Renal cortex interstitium (tissue), 11 donors: Measurements from ENCODE around the gene CCDC134. TPM values are rescaled to one million over a fixed set of nuclear protein-coding genes. Genes with fewer than 3 reads are reported as not detected.
"Not testable (repeated sequence)": the region's sequence is repeated elsewhere in the genome, so short reads cannot be mapped to it uniquely, and the experiment has no call there.

Experiments
- DNase-seq, 11 donors: peaks; one replicate each; pipeline ENCODE4 v3.0.0-alpha.2; 2013; ENCODE audit warnings: low read depth in 9 of 11, low spot score in 4 of 11; ENCODE audit errors: extremely low read depth in 1 of 11
- polyA plus RNA-seq, 3 donors: library from polyadenylated mRNA; unstranded; fragments of 120-200 nt; gene quantifications; one replicate each; pipeline ENCODE4 v1.2.1, GENCODE V29; 2013; ENCODE audit not compliant: insufficient read length in 3 of 3

CCDC134 gene
- polyA plus RNA-seq, 3 donors, result 7.0 to 11.2 (median 9.1) TPM

DNA sequence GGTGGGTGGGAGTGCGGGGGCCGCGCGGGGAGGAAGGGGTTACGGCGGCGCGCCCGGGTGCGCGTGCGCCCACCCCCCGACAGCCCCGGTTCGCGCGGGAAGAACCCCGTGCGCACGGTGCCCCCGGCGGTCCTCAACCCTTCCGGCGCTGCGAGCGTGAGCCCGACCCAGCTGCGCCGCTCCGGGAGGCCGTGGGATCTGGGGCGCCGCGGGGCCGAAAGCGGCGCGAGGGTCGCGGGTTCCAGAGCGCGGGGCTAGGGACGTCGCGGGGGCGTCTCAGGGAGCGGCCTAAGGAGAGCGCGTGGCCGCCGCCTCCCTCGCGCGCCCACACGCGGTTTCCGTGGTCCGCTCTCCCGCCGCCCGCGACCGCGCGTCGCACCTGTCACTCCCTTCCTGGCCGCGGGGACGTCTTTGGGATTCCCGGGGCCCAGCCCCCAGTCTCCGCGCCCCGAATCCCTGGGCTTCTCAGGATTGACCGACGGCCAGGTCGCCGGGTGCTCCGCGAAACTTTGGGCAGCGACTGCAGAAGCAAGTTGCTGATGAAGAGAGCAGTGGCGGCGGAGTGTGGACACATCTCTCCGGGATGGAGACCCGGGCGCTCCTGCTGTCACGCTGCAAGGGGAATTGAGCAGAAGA lies 33.0 kb downstream of the CCDC134 start:
- DNase-seq, result peak in 1 of 11 donors; percentile 23

DNA sequence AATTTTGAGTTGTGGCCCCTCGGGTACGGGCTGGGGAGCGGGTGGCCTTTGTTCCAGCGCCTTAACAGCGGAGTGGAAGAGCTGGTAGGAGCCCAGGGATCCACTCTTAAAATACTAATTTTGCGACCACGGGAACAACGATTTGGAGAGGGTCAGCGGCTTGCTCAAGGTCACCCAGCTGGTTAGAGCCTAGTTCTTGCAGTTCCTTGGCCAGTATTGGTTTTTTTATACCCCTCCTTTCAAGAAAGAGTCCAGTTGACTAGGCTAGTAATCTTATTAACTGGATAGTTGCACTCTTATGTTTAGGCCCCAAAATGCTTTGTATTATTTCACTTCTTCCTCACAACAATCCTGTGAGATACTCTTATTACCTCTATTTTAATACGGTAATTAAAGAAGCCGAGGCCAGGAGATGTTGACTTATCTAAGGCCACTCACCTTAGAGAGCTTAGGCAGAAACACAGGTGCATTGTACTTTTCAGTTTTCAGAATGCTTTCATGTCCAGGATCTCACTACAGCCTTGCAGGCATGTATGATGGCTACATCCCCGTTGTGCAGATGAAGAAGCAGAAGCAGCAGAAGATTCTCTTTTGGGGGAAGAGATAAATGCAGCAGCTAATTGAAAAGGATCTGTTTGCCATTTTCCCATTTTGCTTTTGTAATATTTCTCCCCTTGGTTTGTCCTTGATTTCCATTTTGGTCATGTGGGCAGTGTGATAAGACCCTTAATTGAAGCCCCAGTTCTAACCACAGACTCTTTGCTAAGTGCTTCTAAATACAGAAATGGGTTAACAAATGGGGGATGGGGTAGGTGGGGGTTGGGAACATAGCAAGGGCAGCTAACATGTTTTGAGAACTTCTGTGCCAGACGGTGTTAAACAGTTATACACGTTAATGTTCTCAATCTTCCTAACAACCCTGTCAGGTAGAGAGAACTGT lies 33.8 kb downstream of the CCDC134 start:
- no peak for DNase-seq

DNA sequence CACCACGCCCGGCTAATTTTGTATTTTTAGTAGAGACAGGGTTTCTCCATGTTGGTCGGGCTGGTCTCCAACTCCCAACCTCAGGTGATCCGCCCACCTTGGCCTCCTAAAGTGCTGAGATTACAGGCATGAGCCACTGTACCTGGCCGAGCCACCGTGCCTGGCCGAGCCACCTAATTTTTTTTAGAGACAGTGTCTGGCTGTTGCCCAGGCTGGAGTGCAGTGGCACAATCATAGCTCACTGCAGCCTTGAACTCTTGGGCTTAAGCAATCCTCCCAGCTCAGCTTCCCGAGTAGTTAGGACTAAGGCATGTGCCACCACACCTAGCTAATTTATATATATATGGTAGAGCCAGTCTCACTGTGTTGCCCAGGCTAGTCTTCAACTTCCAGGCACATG lies 35.0 kb downstream of the CCDC134 start:
- DNase-seq, result not testable (repeated sequence)

DNA sequence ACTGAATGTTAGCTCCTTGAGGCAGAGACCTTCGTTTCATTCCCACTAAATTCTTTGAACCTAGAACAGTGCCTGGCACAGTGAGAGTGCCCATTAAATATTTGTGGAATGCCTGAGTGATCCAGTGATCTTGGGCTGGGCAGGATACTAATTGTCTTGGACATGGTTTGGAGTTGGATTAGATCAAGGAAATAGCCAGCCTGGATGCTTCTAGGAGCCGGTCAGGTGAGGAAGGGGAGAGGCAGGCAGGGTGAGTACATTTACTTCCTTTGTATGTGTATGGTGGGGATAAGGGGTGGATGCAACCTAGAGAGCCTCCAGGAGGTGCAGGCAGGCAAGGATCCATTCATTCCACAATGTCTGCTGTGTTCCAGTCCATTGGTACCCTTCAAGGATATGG lies 36.1 kb downstream of the CCDC134 start:
- DNase-seq, result no peak

DNA sequence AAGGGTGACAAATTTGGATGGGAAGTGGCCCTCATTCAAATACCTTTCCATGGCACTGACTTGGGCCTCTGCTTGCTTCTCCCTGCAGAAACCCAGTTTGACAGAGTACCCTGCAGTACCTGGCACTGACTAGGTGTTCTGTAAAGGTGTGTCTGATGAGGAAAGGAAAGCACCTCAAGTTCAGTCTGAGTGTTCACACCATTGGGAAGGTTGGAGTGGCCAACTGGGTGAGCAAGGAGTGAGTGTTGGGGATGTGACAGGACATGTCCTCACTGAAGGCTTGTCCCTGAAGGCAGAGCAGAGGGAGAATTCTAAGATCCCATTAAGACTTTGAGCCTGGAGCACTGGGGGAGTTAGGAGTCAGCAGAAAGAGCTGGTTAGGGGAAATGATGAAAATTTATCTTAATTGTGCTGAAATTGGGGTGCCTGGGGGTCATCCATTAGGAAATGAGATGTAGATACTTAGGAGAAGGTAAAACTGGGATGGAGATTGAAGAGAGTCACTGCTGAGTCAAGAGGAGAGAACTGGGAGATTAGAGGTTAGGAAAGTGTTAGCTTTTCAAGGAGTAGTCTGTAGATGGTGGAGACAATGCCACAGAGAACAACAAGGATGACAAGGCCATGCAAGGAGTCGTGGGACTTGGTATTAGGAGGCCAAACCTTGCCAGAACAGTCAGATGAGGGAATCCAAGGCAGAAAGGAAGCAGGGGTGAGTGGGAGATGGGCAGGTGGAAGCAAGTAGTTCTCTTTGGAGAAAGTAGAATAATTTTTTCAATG lies 38.6 kb downstream of the CCDC134 start:
- DNase-seq, result no peak

DNA sequence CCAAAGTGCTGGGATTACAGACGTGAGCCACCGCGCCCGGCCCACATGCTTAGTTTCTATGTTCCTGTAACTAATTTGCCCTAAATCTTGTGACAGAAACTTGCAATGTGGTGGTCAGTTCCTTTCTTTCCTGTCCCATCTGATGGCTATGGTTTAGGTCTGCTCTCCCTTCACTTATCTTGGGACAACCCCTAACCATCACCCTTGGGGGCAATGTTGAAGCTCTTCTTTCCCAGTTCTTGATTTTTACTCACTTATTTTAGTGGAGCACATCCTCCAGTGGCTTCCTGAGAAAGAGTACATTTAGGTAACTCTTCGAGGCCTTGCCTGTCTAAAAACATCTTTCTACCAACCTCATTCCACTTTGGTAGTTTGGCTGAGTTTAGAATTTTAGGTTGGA lies 39.7 kb downstream of the CCDC134 start:
- DNase-seq, result no peak

DNA sequence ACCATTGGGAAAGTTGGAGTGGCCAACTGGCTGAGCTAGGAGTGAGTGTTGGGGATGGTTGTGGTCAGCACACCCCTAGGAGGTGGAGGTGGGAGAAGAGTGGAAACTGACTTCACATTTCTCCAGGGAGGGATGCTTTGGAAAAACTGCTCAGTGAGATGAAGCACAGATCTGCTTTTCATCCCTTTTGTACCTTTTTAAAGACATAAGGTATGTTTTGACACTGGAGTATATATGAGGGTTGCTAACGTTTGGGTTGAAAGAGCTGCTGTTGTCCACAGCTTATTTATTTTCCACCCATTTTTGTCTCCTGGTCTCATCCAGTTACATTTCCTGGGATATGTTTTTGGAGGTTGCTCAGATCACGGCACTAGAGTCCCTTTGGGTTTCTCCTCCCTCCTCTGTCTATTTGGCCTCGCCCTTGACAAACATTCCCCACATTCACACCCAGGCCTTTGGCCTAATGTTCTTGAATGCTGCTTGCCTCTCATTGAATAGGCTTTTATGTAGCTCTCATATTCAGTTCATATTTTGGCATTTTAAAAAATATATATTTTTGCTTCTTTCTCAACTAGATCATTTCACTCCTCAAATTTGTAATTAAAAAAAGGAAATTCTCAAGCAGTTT lies 40.7 kb downstream of the CCDC134 start:
- DNase-seq, result no peak

DNA sequence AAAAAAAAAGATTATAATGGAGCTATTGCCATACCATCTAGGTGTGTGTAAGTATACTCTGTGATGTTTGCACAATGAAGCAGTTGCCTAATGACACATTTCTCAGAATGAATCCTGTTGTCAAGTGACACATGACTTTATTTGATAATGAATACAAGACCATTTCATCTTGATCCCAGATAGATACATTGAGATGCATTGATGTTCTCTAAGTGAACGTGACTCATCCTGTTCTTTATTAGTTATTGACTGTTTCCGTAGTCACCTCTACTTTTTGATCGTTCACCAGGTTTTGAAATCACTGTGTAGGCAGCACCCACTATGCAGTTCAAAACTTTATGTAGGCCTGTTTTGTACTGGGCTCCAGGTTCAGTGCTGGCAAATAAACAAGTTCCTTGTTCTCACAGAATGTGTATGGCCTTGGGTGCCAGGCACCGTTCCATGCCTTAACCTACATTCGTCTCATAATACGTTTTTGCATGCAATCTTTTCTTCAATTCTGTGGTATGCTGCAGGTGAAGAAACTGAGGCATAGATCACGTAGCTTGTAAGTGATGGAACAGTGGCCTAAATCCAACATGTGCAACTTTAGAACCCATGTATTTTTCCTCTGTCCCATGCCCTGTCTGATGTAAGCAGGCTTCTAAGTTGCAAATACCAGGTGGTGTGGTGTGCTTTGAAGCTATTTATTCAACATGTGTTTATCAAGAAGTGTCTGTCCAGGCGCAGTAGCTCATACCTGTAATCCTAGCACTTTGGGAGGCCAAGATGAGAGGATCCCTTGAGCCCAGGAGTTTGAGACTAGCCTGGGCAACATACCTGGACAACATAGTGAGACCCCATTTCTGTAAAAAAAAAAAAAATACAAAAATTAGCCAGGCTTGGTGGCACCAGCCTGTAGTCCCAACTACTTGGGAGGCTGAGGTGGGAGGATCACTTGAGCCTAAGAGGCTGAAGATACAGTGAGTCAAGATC lies 42.8 kb downstream of the CCDC134 start:
- no peak for DNase-seq

DNA sequence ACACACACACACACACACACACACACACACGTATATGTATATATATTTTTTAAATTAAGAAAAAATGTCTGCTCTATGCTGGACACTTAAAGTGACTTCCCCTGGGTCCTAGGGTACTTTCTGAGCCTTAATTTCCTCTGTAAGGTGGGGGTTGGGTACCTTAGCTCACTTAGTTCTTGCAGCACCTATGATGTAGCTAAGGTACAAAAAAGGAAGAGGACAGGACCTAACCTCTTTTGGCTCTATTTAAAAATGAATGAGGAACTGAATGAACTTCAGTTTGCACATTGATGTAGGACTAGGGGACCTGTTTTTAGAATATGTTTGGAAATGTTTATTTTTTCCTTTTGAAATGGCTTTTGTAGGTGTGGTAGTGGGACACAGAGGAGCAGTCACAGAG lies 43.6 kb downstream of the CCDC134 start:
- no peak for DNase-seq

DNA sequence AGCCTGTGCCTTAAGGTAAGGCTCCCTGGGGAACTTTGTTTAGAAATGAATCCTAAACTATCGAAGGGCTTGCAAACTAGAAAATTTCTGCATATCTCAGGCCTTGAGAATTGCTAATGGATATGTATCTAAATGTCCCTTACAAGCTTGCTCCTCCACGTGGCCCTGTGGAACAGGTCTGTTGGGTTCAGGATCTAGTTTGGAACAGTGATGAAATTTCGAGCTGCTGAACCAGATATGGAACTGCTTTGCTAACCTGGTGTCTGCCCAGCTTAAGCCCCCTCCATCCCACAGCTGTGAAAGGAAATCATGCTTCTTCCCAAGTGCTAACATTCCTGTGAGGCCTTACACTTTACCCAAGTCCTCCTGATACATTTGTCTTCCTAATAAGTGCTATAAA lies 44.0 kb downstream of the CCDC134 start:
- no peak for DNase-seq

DNA sequence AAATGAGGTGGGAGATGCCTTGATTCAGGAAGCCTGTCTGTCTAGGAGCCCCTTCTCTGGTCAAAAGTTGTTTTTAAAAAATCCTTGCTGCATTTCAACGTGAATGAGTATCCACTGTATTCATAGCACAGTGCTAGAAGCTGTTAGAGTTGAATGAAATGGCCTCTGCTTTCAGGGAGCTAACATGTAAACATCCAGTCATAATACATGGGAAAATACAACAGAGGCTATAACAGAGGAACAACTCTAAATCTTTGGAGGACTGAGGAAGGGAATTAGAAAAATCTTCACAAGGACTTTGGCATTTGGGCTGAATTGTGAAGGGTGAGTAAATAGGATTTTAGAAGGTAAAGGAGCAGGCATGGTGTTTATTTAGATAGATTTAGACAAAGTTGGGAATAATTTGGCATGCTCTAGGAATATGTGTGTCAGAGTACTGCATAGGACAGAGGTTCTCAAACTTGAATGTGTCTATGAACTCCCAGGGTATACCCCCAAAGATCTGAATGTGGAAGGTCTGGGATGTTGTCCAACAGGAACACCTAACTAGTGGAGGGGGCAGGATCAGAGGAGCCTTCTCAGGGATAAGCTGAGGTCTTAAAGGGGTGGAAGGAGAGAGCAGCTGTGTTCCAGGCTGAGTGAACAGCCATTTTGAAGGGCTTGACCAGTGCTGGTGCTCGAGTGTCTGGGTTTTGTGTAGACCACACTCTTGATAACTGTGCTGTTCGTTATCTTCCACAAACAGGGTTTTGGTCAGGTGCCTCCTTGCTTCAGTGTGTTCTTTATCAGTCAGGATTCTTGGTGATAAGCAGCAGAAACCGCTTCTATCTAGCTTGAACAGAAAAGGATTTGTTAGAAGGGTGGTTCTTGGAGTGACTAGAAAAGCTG lies 45.1 kb downstream of the CCDC134 start:
- DNase-seq, result no peak

DNA sequence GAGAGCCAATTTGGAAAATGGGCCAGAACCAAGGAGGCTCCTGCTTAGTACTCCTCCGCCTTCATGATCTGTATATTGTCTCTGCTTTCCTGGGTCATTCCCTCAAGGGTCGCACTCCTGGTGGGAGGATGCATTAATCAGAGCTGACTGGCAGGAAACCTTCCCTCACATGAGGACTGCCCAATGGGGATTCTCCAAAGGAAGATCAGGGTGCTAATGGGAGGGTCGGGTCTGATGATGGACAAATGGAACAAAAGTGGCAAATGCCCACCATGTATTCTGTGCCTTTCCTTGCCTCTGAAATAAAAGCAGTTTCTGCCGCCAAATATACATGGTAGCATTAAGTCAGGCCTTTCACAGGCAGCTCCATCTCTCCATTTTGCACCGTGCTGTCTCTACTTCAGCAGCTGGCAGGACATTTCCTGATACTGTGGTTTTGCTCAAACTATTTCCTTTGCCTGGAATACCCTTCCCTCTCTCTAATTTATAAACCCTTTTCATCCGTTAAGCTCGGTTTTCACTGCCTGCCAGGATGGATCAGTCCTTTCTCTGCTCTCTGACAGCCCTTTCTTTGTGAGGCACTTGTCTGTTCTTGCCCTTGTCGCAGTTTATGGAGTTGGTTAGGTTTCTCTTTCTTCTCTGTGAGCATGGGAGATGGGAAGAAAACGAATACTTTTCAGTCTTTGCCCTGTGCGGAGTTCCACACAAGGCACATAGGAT lies 45.9 kb downstream of the CCDC134 start:
- no peak for DNase-seq

DNA sequence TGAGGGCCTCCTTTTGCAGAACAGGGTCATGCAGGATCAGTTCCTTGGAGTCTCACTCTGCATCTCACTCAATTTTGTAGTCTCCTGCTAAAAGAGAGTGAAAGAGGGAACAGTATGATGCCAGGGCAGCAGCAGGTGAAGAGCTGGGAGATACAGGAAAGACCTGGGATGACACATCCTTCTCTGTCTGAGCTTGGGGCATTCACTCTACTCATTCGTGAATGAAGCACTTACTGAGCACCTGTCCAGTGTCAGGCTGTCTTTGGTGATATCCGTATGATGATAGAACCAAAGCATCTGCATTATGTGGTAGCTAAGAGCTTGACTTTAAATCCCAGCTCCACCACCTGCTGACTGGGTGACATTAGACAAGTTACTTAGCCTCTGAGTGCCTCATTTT lies 46.8 kb downstream of the CCDC134 start:
- no peak for DNase-seq

DNA sequence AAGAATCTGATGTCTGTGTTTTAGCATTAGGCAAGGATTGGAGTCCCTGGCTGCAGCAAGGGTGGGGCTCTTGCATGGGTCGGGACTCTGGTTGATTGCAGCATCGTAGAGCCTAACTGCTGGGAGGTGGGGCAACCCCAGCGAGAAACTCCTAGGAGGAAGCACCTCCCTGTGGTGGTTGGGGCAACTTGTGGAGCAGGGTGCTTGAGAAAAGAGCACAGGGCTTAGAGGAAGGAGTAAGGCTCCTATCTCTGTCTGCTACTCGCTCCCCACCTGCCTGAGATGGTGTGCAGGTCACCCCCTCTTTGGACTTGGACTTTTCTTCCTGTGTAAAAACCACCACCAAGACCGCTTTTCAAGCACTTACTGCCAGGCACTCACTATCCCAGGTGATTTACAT lies 48.0 kb downstream of the CCDC134 start:
- no peak for DNase-seq

DNA sequence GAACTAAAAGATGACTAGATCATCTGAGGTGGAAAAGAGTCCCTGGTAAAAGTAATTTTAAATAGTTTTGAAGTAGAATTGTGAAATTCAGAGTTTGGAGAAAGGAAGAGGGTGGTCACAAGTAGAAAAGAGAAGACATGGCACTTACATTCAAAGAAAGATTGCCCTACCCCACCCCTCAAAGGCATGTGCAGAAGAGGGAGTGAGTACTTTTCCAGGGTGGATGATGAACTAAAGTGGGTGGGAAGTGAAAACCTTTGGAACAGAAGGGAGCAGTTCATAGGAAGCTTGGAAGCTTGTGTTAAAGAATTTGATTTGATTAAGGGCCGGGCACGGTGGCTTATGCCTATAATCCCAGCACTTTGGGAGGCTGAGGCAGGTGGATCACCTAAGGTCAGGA lies 56.0 kb downstream of the CCDC134 start:
- DNase-seq, result no peak

DNA sequence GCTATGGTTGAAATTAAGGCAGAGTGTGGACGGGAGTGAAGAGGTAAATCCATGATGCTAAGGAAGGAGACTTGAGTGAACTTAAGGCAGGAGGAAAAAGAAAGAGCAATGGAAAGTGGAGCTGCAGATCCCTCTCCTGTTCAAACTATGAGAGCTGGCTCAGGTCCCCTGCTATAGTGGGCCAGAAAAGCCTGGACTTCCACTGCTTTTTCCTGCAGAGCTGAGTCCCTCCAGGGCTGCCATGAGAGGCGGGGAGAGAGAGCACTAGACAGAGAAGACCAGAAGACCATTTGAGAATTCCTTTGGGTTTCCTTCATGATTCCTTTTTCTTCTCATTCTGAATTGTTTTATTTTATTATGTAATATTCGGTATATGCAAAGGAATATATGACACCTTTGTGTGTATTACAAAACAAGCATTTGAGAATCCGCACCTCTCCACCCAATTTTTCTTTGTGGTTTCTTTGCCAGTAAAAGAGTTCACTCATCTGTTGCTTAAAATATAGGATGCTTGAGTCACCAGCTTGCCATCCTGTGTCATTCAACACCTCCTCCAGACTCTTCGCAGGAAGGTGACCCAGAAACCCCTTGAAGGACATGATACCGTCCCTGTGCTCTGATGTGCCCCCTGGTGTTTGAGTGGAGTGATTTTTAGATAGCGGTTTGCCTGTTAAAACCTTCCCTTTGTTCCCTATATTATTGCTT lies 56.8 kb downstream of the CCDC134 start:
- DNase-seq, result peak in 2 of 11 donors; percentile 24 to 26
